ENCODE data around the gene PEA15. TPM values are rescaled to one million over a fixed set of nuclear protein-coding genes. Genes with fewer than 3 reads are reported as not detected.

The PEA15 gene
- total RNA-seq, 1 experiment from 2014 or later = 94.3 TPM

DNA sequence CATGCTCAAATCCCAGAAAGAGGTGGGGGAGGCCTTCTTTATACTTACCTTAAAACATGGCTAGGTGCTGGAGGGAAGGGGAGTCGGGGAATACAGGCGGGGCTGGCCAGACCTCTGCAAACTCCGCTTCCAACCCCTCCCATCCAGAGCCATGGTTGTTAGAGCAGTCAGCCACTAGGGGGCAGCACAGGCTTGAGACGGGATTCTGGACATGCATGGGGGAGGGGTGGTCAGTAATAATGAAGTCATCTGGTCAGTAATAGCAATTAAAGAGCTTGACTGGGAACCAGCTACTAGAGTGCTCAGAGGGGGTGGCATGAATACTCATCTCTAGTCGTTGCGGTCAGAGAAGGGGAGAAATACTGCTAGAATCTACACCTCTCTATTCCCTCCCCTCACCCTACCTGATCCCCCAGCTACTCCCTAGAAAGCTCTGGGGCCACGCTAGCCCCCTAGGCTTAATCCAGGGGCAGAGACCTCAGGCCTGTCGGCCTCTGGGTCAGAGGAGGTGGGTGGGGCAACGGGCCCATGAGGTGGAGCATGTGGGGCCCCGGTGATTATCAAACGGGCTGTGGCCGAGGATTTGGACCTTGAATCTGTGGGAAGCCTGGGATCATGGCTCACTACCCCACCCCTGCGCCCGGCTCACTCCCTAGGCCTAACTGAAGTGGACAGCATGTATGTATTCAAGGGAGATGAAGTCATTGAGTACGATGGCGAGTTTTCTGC lies 11.9 kb upstream of the PEA15 start:
- intact Hi-C loops (cut with micrococcal nuclease; ENCODE audit: unreplicated experiment) (loop anchor here (1.0 to 10.0 kb wide), 4 partner anchors 25 to 98 kb away; no protein-coding TSS in a partner anchor), in situ Hi-C loops (cut with HindIII; ENCODE audit: low pct_unique_long_range_greater_than_20kb, low sequenced_read_pairs) (no loop called here)
- Histone ChIP-seq H3K27ac (ENCODE audit: low read length) (no peak overlapping the region), H3K4me3 (ENCODE audit: low read depth in 2 of 2, low read length in 2 of 2) (peak overlapping the region in 1 of 2 experiments; percentile 11; a peak in 1 of 4 replicates), H3K9me3 (ENCODE audit: control insufficient read depth, insufficient read depth, low read depth, low read length) (no peaks in the 10 kb centered on the region), H3K27me3 (ENCODE audit: control insufficient read depth, insufficient read depth, low read length) (no peaks in the 10 kb centered on the region), H3K36me3 (ENCODE audit: control insufficient read depth, insufficient read depth, low read length) (no peaks in the 10 kb centered on the region), H3K4me1 (ENCODE audit: control insufficient read depth, insufficient read depth, low read length) (peaks cover 7% of the 10 kb centered on the region; the same call in 1 of the 2 replicates)
- no TSS peak for BruUV-seq (replicated peaks)
- TF ChIP-seq, protein P1, sequence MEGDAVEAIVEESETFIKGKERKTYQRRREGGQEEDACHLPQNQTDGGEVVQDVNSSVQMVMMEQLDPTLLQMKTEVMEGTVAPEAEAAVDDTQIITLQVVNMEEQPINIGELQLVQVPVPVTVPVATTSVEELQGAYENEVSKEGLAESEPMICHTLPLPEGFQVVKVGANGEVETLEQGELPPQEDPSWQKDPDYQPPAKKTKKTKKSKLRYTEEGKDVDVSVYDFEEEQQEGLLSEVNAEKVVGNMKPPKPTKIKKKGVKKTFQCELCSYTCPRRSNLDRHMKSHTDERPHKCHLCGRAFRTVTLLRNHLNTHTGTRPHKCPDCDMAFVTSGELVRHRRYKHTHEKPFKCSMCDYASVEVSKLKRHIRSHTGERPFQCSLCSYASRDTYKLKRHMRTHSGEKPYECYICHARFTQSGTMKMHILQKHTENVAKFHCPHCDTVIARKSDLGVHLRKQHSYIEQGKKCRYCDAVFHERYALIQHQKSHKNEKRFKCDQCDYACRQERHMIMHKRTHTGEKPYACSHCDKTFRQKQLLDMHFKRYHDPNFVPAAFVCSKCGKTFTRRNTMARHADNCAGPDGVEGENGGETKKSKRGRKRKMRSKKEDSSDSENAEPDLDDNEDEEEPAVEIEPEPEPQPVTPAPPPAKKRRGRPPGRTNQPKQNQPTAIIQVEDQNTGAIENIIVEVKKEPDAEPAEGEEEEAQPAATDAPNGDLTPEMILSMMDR (IDR thresholded peaks at IDR 0.05) = peak; percentile 96
- TF ChIP-seq, protein P2, sequence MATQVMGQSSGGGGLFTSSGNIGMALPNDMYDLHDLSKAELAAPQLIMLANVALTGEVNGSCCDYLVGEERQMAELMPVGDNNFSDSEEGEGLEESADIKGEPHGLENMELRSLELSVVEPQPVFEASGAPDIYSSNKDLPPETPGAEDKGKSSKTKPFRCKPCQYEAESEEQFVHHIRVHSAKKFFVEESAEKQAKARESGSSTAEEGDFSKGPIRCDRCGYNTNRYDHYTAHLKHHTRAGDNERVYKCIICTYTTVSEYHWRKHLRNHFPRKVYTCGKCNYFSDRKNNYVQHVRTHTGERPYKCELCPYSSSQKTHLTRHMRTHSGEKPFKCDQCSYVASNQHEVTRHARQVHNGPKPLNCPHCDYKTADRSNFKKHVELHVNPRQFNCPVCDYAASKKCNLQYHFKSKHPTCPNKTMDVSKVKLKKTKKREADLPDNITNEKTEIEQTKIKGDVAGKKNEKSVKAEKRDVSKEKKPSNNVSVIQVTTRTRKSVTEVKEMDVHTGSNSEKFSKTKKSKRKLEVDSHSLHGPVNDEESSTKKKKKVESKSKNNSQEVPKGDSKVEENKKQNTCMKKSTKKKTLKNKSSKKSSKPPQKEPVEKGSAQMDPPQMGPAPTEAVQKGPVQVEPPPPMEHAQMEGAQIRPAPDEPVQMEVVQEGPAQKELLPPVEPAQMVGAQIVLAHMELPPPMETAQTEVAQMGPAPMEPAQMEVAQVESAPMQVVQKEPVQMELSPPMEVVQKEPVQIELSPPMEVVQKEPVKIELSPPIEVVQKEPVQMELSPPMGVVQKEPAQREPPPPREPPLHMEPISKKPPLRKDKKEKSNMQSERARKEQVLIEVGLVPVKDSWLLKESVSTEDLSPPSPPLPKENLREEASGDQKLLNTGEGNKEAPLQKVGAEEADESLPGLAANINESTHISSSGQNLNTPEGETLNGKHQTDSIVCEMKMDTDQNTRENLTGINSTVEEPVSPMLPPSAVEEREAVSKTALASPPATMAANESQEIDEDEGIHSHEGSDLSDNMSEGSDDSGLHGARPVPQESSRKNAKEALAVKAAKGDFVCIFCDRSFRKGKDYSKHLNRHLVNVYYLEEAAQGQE (IDR thresholded peaks at IDR 0.05; ENCODE audit: insufficient read depth in 1 of 2, low read depth in 2 of 2, low read length in 1 of 2) = no peak
- CTCF ChIA-PET = interaction anchor here (0.5 to 1.1 kb wide), 18 partner anchors 10 to 928 kb away, joined by 3 to 18 read pairs (median 3); no protein-coding TSS in a partner anchor
- POLR2A ChIA-PET = no interaction called here
- peak; percentile 69 for DNase-seq (ENCODE audit: low read depth, low spot score)
- ATAC-seq = peak; percentile 92

DNA sequence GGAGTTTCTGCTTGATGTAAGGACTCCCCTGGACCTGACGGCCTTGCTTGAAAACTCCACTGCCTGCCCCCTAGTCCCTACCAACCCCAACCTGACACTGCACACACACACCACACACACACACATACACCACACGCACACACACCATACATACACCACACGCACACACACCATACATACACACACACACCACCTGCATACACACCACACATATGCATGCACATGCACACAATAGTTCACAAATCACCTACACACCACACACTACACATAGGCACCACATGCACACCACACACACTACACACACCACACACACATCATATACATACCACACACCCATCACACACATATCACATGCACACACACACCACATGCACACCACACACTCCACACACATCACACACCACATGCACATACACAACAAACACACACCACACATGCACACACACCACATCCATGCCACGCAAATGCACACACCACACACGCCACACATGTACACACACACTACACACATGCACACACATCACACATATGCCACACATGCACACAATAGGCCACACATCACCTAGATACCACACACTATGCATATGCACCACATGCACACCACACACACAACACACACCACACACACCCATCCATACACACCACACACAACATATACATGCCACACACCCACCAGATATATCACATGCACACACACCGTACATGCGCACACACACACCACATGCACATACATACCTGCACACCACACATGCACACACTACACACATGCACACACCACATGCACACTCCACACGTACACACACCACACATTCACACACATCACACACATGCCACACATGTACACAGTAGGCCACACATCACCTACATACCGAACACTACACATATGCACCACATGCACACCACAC lies 11.1 kb upstream of the PEA15 start:
- CTCF ChIA-PET = interaction anchor here (0.5 to 1.1 kb wide), 17 partner anchors 9 to 927 kb away, joined by 3 to 18 read pairs (median 3); no protein-coding TSS in a partner anchor
- H3K27ac ChIP-seq (ENCODE audit: low read length) = no peak overlapping the region
- no TSS peak for BruUV-seq (replicated peaks)
- no peak for TF ChIP-seq SIN3A (IDR thresholded peaks at IDR 0.05; ENCODE audit: borderline replicate concordance, insufficient read depth, low read depth, low read length)
- TF ChIP-seq, protein P1 (IDR thresholded peaks at IDR 0.05) = no peak
- no peak for TF ChIP-seq POLR2AphosphoS5 (IDR thresholded peaks at IDR 0.05; ENCODE audit: low read depth, low read length)
- no peak for TF ChIP-seq TCF7L2 (IDR thresholded peaks at IDR 0.05; ENCODE audit: low read depth, low read length)
- TF ChIP-seq, protein P2 (IDR thresholded peaks at IDR 0.05; ENCODE audit: insufficient read depth in 1 of 2, low read depth in 2 of 2, low read length in 1 of 2) = no peak
- ATAC-seq (no peak), DNase-seq (ENCODE audit: low read depth, low spot score) (no peak)
- in situ Hi-C loops (cut with HindIII; ENCODE audit: low pct_unique_long_range_greater_than_20kb, low sequenced_read_pairs) (no loop called here), intact Hi-C loops (cut with micrococcal nuclease; ENCODE audit: unreplicated experiment) (loop anchor here (1.0 to 10.0 kb wide), 4 partner anchors 24 to 97 kb away; no protein-coding TSS in a partner anchor)
- no peaks in the 10 kb centered on the region for H3K36me3 ChIP-seq (ENCODE audit: control insufficient read depth, insufficient read depth, low read length)
- H3K27me3 ChIP-seq (ENCODE audit: control insufficient read depth, insufficient read depth, low read length) = no peaks in the 10 kb centered on the region
- POLR2A ChIA-PET = no interaction called here
- peaks cover 7% of the 10 kb centered on the region; the same call in 1 of the 2 replicates for H3K4me1 ChIP-seq (ENCODE audit: control insufficient read depth, insufficient read depth, low read length)
- H3K9me3 ChIP-seq (ENCODE audit: control insufficient read depth, insufficient read depth, low read depth, low read length) = no peaks in the 10 kb centered on the region
- no peak overlapping the region for H3K4me3 ChIP-seq (ENCODE audit: low read depth in 2 of 2, low read length in 2 of 2)
